H7 (cell line): ENCODE data around the gene TAF4B. TPM values are rescaled to one million over a fixed set of nuclear protein-coding genes. Genes with fewer than 3 reads are reported as not detected.
"Not testable (repeated sequence)": the region's sequence is repeated elsewhere in the genome, so short reads cannot be mapped to it uniquely, and the experiment has no call there.

Source experiments
- DNase-seq: peaks from one replicate; pipeline ENCODE4 v3.0.0; 2012
- H3K27me3 ChIP-seq: 2 replicates; pipeline ENCODE4 v1.6.0; 2011; ENCODE audit warnings: mild to moderate bottlenecking, low read length; ENCODE audit not compliant: control insufficient read depth, insufficient read depth
- H3K36me3 ChIP-seq: replicated peaks from 2 replicates; pipeline ENCODE4 v1.5.1; 2011; ENCODE audit warnings: low read length; ENCODE audit not compliant: control insufficient read depth, insufficient read depth
- H3K4me3 ChIP-seq: 2 replicates; pipeline ENCODE4 v1.5.1; 2011; ENCODE audit warnings: low read depth, mild to moderate bottlenecking, control low read depth, low read length, moderate library complexity; ENCODE audit not compliant: insufficient read depth
- total RNA-seq: library from RNA; depleted of rRNA; stranded (reverse); fragments of >200 nt; shearing (Covaris generic); gene quantifications from 2 replicates; pipeline ENCODE4 v1.2.3, GENCODE V29; 2014

The TAF4B gene
- total RNA-seq, 1 experiment from 2014 or later = 19.1 TPM

- Histone ChIP-seq H3K36me3 (no peaks in the 10 kb centered on the region), H3K4me3 (no peak overlapping the region), H3K27me3 (no peaks in the 10 kb centered on the region)
- no peak for DNase-seq
Measured at GRCh38 chr18:26424428-26425147, 198.3 kb downstream of the TAF4B start.

- Histone ChIP-seq H3K4me3 (no peak overlapping the region), H3K27me3 (no peaks in the 10 kb centered on the region), H3K36me3 (no peaks in the 10 kb centered on the region)
- DNase-seq = no peak
Measured at GRCh38 chr18:26425148-26425531, 198.9 kb downstream of the TAF4B start.

- H3K4me3 ChIP-seq = no peak overlapping the region
- peak; percentile 32 for DNase-seq
- no peaks in the 10 kb centered on the region for H3K36me3 ChIP-seq
- no peaks in the 10 kb centered on the region for H3K27me3 ChIP-seq
Measured at GRCh38 chr18:26429535-26430226, 203.4 kb downstream of the TAF4B start.

GRCh38 chr18:26432651-26433424 lies 206.6 kb downstream of the TAF4B start:
- no peaks in the 10 kb centered on the region for H3K36me3 ChIP-seq
- H3K27me3 ChIP-seq = no peaks in the 10 kb centered on the region
- H3K4me3 ChIP-seq = no peak overlapping the region
- DNase-seq = no peak

- Histone ChIP-seq H3K4me3 (no peak overlapping the region), H3K27me3 (no peaks in the 10 kb centered on the region), H3K36me3 (no peaks in the 10 kb centered on the region)
- no peak for DNase-seq
Measured at GRCh38 chr18:26434887-26435286, 208.6 kb downstream of the TAF4B start.

- Histone ChIP-seq H3K36me3 (no peaks in the 10 kb centered on the region), H3K4me3 (no peak overlapping the region), H3K27me3 (no peaks in the 10 kb centered on the region)
- no peak for DNase-seq
Measured at GRCh38 chr18:26435415-26436095, 209.3 kb downstream of the TAF4B start.

- Histone ChIP-seq H3K36me3 (no peaks in the 10 kb centered on the region), H3K4me3 (no peak overlapping the region), H3K27me3 (no peaks in the 10 kb centered on the region)
- DNase-seq = no peak
Measured at GRCh38 chr18:26436176-26437051, 210.2 kb downstream of the TAF4B start.

- H3K36me3 ChIP-seq, H3K4me3 ChIP-seq, H3K27me3 ChIP-seq, DNase-seq: not testable (repeated sequence)
Measured at GRCh38 chr18:26437634-26438033, 211.4 kb downstream of the TAF4B start.

- H3K27me3 ChIP-seq = no peaks in the 10 kb centered on the region
- H3K36me3 ChIP-seq = no peaks in the 10 kb centered on the region
- DNase-seq = no peak
- H3K4me3 ChIP-seq = no peak overlapping the region
Measured at GRCh38 chr18:26438980-26439379, 212.7 kb downstream of the TAF4B start.

GRCh38 chr18:26439537-26439936 lies 213.3 kb downstream of the TAF4B start:
- no peak for DNase-seq
- H3K36me3 ChIP-seq = no peaks in the 10 kb centered on the region
- H3K4me3 ChIP-seq = no peak overlapping the region
- no peaks in the 10 kb centered on the region for H3K27me3 ChIP-seq

GRCh38 chr18:26440644-26441043 lies 214.4 kb downstream of the TAF4B start:
- Histone ChIP-seq H3K27me3 (no peaks in the 10 kb centered on the region), H3K36me3 (no peaks in the 10 kb centered on the region), H3K4me3 (no peak overlapping the region)
- DNase-seq = no peak
